HG03571 (cell line): Measurements from ENCODE around the gene POLR3C.
A peak's percentile ranks its signal among the peaks of the same experiment; 100 is the strongest.
"Not testable (repeated sequence)": the region's sequence is repeated elsewhere in the genome, so short reads cannot be mapped to it uniquely, and the experiment has no call there.

Source experiments
- ATAC-seq: cut with Tn5 transposase; IDR thresholded peaks from one replicate; pipeline ENCODE4 v1.9.1; 2021; ENCODE audit not compliant: unreplicated experiment

The POLR3C gene

GRCh38 chr1:145818095-145818494, 5.9 kb upstream of the POLR3C start:
- not testable (repeated sequence) for ATAC-seq

- ATAC-seq = not testable (repeated sequence)
Observed at GRCh38 chr1:145822779-145823331, 1.1 kb upstream of the POLR3C start.

GRCh38 chr1:145824499-145824842, 471 bp downstream of the POLR3C start:
- no peak for ATAC-seq

GRCh38 chr1:145826030-145826429, 2.0 kb downstream of the POLR3C start:
- no peak for ATAC-seq

- ATAC-seq = no peak
Observed at GRCh38 chr1:145827966-145828365, 4.0 kb downstream of the POLR3C start.

GRCh38 chr1:145828367-145829026, 4.5 kb downstream of the POLR3C start:
- no peak for ATAC-seq

- not testable (repeated sequence) for ATAC-seq
Observed at GRCh38 chr1:145830810-145831209, 6.8 kb downstream of the POLR3C start.

- ATAC-seq = no peak
Observed at GRCh38 chr1:145837656-145838055, 13.7 kb downstream of the POLR3C start.

- no peak for ATAC-seq
Observed at GRCh38 chr1:145843031-145843430, 19.0 kb downstream of the POLR3C start.

- ATAC-seq = peak; percentile 71
Observed at GRCh38 chr1:145845144-145845513, 21.1 kb downstream of the POLR3C start.

- peak; percentile 56 for ATAC-seq
Observed at GRCh38 chr1:145845514-145846161, 21.6 kb downstream of the POLR3C start, which contains the start of gene NUDT17. Gene NUDT17 (plus strand): TSS chr1:145845630. CDS start chr1:145845641, 11 bp downstream.

GRCh38 chr1:145846201-145846612, 22.2 kb downstream of the POLR3C start:
- no peak for ATAC-seq

GRCh38 chr1:145847827-145848226, 23.8 kb downstream of the POLR3C start:
- no peak for ATAC-seq

- no peak for ATAC-seq
Observed at GRCh38 chr1:145849356-145850160, 25.6 kb downstream of the POLR3C start.

- ATAC-seq = no peak
Observed at GRCh38 chr1:145855426-145855948, 31.5 kb downstream of the POLR3C start.

GRCh38 chr1:145857170-145857569, 33.2 kb downstream of the POLR3C start:
- ATAC-seq = no peak

GRCh38 chr1:145858238-145858900, 34.4 kb downstream of the POLR3C start:
- peak; percentile 2 for ATAC-seq

- ATAC-seq = peak; percentile 85
Observed at GRCh38 chr1:145858901-145859490, 35.0 kb downstream of the POLR3C start, which contains the start of gene PIAS3. Gene PIAS3 (minus strand): TSS chr1:145859081. CDS start chr1:145858990, 91 bp downstream.

GRCh38 chr1:145859491-145860023, 35.6 kb downstream of the POLR3C start:
- peak; percentile 56 for ATAC-seq
